ENCODE data around the gene PIGK. TPM values are rescaled to one million over a fixed set of nuclear protein-coding genes. Genes with fewer than 3 reads are reported as not detected.

The PIGK gene
- polyA plus RNA-seq, 3 donors from 2014 or later: 54.1 to 74.8 (median 55.1) TPM

Other genes starting within 250 kb of the PIGK start
- 10 to 100 TPM in 2 of 3 donors, 1 to 10 TPM in 1; 6.3 to 18.8 (median 13.6) TPM for gene AK5, start 62.6 kb upstream of the PIGK start, polyA plus RNA-seq